Measurements from ENCODE around the gene BAHCC1. TPM values are rescaled to one million over a fixed set of nuclear protein-coding genes. Genes with fewer than 3 reads are reported as not detected.
A peak's percentile ranks its signal among the peaks of the same experiment; 100 is the strongest.

BAHCC1 gene
- total RNA-seq, 1 donor from 2014 or later, result 10.7 TPM

- peaks cover 7% of the 10 kb centered on the region for H3K27me3 Mint-ChIP-seq (ENCODE audit: unreplicated experiment)
- no peak for TF ChIP-seq CTCF (IDR thresholded peaks at IDR 0.05; ENCODE audit: unreplicated experiment)
- DNase-seq (ENCODE audit: low spot score), result no peak
- H3K4me1 Mint-ChIP-seq (ENCODE audit: unreplicated experiment), result peaks cover 3% of the 10 kb centered on the region
- no peak overlapping the region for H3K4me3 Mint-ChIP-seq (ENCODE audit: unreplicated experiment)
- H3K9me3 Mint-ChIP-seq (ENCODE audit: unreplicated experiment), result no peaks in the 10 kb centered on the region
- no peak overlapping the region for H3K27ac Mint-ChIP-seq (ENCODE audit: unreplicated experiment)
- H3K36me3 Mint-ChIP-seq (ENCODE audit: low read depth, unreplicated experiment), result no peaks in the 10 kb centered on the region
Measured at GRCh38 chr17:81414756-81415516, 19.7 kb downstream of the BAHCC1 start.

- Mint-ChIP-seq H3K36me3 (ENCODE audit: low read depth, unreplicated experiment) (no peaks in the 10 kb centered on the region), H3K9me3 (ENCODE audit: unreplicated experiment) (no peaks in the 10 kb centered on the region), H3K4me3 (ENCODE audit: unreplicated experiment) (no peak overlapping the region), H3K4me1 (ENCODE audit: unreplicated experiment) (peaks cover 3% of the 10 kb centered on the region), H3K27ac (ENCODE audit: unreplicated experiment) (peak overlapping the region; percentile 1), H3K27me3 (ENCODE audit: unreplicated experiment) (peaks cover 7% of the 10 kb centered on the region)
- no peak for DNase-seq (ENCODE audit: low spot score)
- TF ChIP-seq CTCF (IDR thresholded peaks at IDR 0.05; ENCODE audit: unreplicated experiment), result no peak
Measured at GRCh38 chr17:81415681-81416080, 20.4 kb downstream of the BAHCC1 start.

- no peak overlapping the region for H3K4me3 Mint-ChIP-seq (ENCODE audit: unreplicated experiment)
- no peak for TF ChIP-seq CTCF (IDR thresholded peaks at IDR 0.05; ENCODE audit: unreplicated experiment)
- no peak overlapping the region for H3K27ac Mint-ChIP-seq (ENCODE audit: unreplicated experiment)
- H3K36me3 Mint-ChIP-seq (ENCODE audit: low read depth, unreplicated experiment), result no peaks in the 10 kb centered on the region
- H3K27me3 Mint-ChIP-seq (ENCODE audit: unreplicated experiment), result peaks cover 7% of the 10 kb centered on the region
- H3K9me3 Mint-ChIP-seq (ENCODE audit: unreplicated experiment), result no peaks in the 10 kb centered on the region
- H3K4me1 Mint-ChIP-seq (ENCODE audit: unreplicated experiment), result no peaks in the 10 kb centered on the region
- DNase-seq (ENCODE audit: low spot score), result no peak
Measured at GRCh38 chr17:81416612-81417011, 21.4 kb downstream of the BAHCC1 start.

GRCh38 chr17:81417049-81417878 lies 22.0 kb downstream of the BAHCC1 start:
- no peaks in the 10 kb centered on the region for H3K4me1 Mint-ChIP-seq (ENCODE audit: unreplicated experiment)
- H3K9me3 Mint-ChIP-seq (ENCODE audit: unreplicated experiment), result no peaks in the 10 kb centered on the region
- H3K27me3 Mint-ChIP-seq (ENCODE audit: unreplicated experiment), result peaks cover 7% of the 10 kb centered on the region
- H3K4me3 Mint-ChIP-seq (ENCODE audit: unreplicated experiment), result no peak overlapping the region
- H3K27ac Mint-ChIP-seq (ENCODE audit: unreplicated experiment), result no peak overlapping the region
- H3K36me3 Mint-ChIP-seq (ENCODE audit: low read depth, unreplicated experiment), result no peaks in the 10 kb centered on the region
- no peak for DNase-seq (ENCODE audit: low spot score)
- no peak for TF ChIP-seq CTCF (IDR thresholded peaks at IDR 0.05; ENCODE audit: unreplicated experiment)

All from endothelial cell (in vitro differentiated cells).